ENCODE measurements around the gene HEXD.
"Not testable (repeated sequence)": the region's sequence is repeated elsewhere in the genome, so short reads cannot be mapped to it uniquely, and the experiment has no call there.

Gene HEXD

GRCh38 chr17:82458885-82459424, 40.8 kb downstream of the HEXD start:
- DNase-seq (ENCODE audit: low read depth): no peak

- not testable (repeated sequence) for DNase-seq (ENCODE audit: low read depth)
These were observed 41.8 kb downstream of the HEXD start for GRCh38 chr17:82459936-82460335.

GRCh38 chr17:82461827-82462524, 43.8 kb downstream of the HEXD start:
- DNase-seq (ENCODE audit: low read depth): no peak

GRCh38 chr17:82463391-82463790, 45.2 kb downstream of the HEXD start:
- DNase-seq (ENCODE audit: low read depth): no peak

- no peak for DNase-seq (ENCODE audit: low read depth)
These were observed 45.9 kb downstream of the HEXD start for GRCh38 chr17:82463925-82464566.

- no peak for DNase-seq (ENCODE audit: low read depth)
These were observed 46.4 kb downstream of the HEXD start for GRCh38 chr17:82464567-82464929.

GRCh38 chr17:82465023-82465603, 47.0 kb downstream of the HEXD start:
- no peak for DNase-seq (ENCODE audit: low read depth)

GRCh38 chr17:82468692-82469091, 50.5 kb downstream of the HEXD start:
- no peak for DNase-seq (ENCODE audit: low read depth)

- no peak for DNase-seq (ENCODE audit: low read depth)
These were observed 51.9 kb downstream of the HEXD start for GRCh38 chr17:82470065-82470464.

- no peak for DNase-seq (ENCODE audit: low read depth)
These were observed 56.3 kb downstream of the HEXD start for GRCh38 chr17:82474223-82475010.

GRCh38 chr17:82475458-82475857, 57.3 kb downstream of the HEXD start:
- DNase-seq (ENCODE audit: low read depth): no peak

GRCh38 chr17:82477934-82478333, 59.8 kb downstream of the HEXD start:
- DNase-seq (ENCODE audit: low read depth): no peak

GRCh38 chr17:82479602-82480001, 61.5 kb downstream of the HEXD start:
- no peak for DNase-seq (ENCODE audit: low read depth)

- no peak for DNase-seq (ENCODE audit: low read depth)
These were observed 62.2 kb downstream of the HEXD start for GRCh38 chr17:82480318-82480717.

GRCh38 chr17:82483204-82483660, 65.1 kb downstream of the HEXD start:
- no peak for DNase-seq (ENCODE audit: low read depth)

- no peak for DNase-seq (ENCODE audit: low read depth)
These were observed 65.7 kb downstream of the HEXD start for GRCh38 chr17:82483836-82484235.

GRCh38 chr17:82486231-82487094, 68.3 kb downstream of the HEXD start:
- DNase-seq (ENCODE audit: low read depth): no peak

- no peak for DNase-seq (ENCODE audit: low read depth)
These were observed 69.8 kb downstream of the HEXD start for GRCh38 chr17:82487910-82488309.

GRCh38 chr17:82489117-82489516, 71.0 kb downstream of the HEXD start:
- no peak for DNase-seq (ENCODE audit: low read depth)

GRCh38 chr17:82489851-82490511, 71.8 kb downstream of the HEXD start:
- no peak for DNase-seq (ENCODE audit: low read depth)
